Vagina (tissue), 2 donors: ENCODE results near the gene ATRN.

ENCODE experiments used
- POLR2A ChIP-seq, 2 donors: fragments of 450-650 bp; IDR thresholded peaks; one replicate each; pipeline ENCODE4 v1.6.1; 2017; ENCODE audit warnings: antibody characterized with exemption in 2 of 2, mild to moderate bottlenecking in 2 of 2, moderate library complexity in 2 of 2
- POLR2AphosphoS5 ChIP-seq, 2 donors: sonication (generic); formaldehyde crosslinking; IDR thresholded peaks; one replicate each; pipeline ENCODE4 v1.9.0; 2017; ENCODE audit warnings: antibody characterized with exemption in 2 of 2, mild to moderate bottlenecking in 2 of 2, low read depth in 1 of 2; ENCODE audit not compliant: insufficient read depth in 1 of 2
- TF ChIP-seq, protein P1 (sequence below), 3 experiments: fragments of 450-650 bp in 2 of 3; fragments of 200-600 bp in 1 of 3; sonication (generic) in 1 of 3; IDR thresholded peaks; one replicate each; pipeline ENCODE4 v1.5.1; 2017 to 2019; ENCODE audit warnings: antibody characterized with exemption in 3 of 3, mild to moderate bottlenecking in 2 of 3, moderate library complexity in 2 of 3

DNA sequence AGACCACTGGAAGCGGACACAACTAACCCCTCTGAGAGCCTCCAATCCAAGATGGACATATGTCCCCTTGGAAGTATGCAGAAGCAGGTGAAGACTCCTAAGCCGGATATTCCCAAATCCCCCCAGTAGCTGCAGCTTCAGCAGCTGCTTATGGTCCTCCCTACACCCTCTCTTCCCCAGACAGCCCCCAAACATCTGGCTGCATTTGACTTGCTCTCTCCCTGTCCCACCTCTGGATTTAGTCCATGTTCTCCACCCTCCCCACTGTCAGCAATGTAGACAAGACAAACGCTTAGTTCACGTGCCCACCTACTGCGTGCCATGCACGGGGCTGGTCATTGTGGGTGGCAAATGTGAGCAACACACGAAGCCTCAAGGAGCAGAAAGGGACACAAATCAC is 215.6 kb downstream of the ATRN start:
- TF ChIP-seq, protein P1, sequence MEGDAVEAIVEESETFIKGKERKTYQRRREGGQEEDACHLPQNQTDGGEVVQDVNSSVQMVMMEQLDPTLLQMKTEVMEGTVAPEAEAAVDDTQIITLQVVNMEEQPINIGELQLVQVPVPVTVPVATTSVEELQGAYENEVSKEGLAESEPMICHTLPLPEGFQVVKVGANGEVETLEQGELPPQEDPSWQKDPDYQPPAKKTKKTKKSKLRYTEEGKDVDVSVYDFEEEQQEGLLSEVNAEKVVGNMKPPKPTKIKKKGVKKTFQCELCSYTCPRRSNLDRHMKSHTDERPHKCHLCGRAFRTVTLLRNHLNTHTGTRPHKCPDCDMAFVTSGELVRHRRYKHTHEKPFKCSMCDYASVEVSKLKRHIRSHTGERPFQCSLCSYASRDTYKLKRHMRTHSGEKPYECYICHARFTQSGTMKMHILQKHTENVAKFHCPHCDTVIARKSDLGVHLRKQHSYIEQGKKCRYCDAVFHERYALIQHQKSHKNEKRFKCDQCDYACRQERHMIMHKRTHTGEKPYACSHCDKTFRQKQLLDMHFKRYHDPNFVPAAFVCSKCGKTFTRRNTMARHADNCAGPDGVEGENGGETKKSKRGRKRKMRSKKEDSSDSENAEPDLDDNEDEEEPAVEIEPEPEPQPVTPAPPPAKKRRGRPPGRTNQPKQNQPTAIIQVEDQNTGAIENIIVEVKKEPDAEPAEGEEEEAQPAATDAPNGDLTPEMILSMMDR (IDR thresholded peaks at IDR 0.05): no peak
- TF ChIP-seq POLR2AphosphoS5 (IDR thresholded peaks at IDR 0.05; ENCODE audit: insufficient read depth in 1 of 2, low read depth in 1 of 2) (no peak), POLR2A (IDR thresholded peaks at IDR 0.05) (no peak)
